Left colon (tissue), 2 donors: Measurements from ENCODE around the gene ANGPTL4. TPM values are rescaled to one million over a fixed set of nuclear protein-coding genes. Genes with fewer than 3 reads are reported as not detected.
"Not testable (repeated sequence)": the region's sequence is repeated elsewhere in the genome, so short reads cannot be mapped to it uniquely, and the experiment has no call there.

Experiments
- ATAC-seq: fragments of 200-7000 bp; cut with Tn5 transposase; one replicate; pipeline ENCODE4 v1.9.1; 2020; ENCODE audit warnings: mild to moderate bottlenecking, moderate library complexity
- DNase-seq, 2 donors: peaks; one replicate each; pipeline ENCODE4 v3.0.0-alpha.2; 2020
- intact Hi-C, 2 donors: fragments of 100-400 bp; cut with DNase I in 1 of 2; cut with micrococcal nuclease in 1 of 2; formaldehyde crosslinking; loops; one replicate each; pipeline versions ENCODE4 v1.11.2 to v1.14.0; 2022; cut with DNase I, micrococcal nuclease
- total RNA-seq, 2 donors: library from RNA; stranded (reverse); fragmentation: NEBNext Ultra II Directional; extraction: Animal tissue kit (Norgen Biotek cat#: 25700); gene quantifications; one replicate each; pipeline ENCODE4 v1.2.1, GENCODE V29; 2021
- donor health status: DM: no; HTN: no; CAD: no.
- donor health status: DM: yes; HTN: yes; CAD: no.

The ANGPTL4 gene
- total RNA-seq, 2 donors from 2014 or later = 3.2 TPM

GRCh38 chr19:8379156-8379891 is 15.4 kb downstream of the ANGPTL4 start:
- ATAC-seq, DNase-seq, intact Hi-C loops: not testable (repeated sequence)

DNA sequence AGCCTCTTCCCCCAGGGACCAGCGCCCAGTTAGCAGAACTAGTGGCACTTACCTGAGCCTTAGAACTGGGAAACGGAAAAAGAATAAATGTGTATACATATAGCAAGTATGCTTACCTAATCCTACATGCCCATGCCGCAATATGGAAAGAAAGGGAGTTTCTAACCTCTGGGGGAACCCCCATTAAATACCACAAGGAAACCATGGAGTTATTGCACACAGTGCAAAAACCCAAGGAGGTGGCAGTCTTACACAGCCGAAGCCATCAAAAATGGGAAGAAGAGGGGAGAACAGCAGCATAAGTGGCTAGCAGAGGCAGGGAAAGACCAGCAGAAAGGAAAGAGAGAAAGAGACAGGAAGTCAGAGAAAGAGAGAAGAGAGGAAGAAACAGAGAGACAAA is 20.6 kb downstream of the ANGPTL4 start:
- intact Hi-C loops, ATAC-seq, DNase-seq: not testable (repeated sequence)

DNA sequence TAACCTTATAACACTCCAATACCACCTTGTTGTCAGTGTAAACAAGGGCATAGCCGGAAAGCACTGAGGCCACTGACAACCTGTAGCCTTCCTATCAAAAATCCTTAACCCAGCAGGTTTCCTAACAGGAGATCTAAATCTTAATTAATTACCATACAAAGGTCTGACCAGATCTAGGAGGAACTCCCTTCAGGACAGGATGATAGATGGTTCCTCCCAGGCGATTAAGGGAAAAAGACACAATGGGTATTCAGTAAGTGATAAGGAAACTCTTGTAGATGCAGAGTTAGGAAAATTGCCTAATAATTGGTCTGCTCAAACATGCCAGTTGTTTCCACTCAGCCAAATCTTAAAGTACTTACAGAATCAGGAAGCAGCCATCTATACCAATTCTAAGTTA is 21.1 kb downstream of the ANGPTL4 start:
- DNase-seq, ATAC-seq, intact Hi-C loops: not testable (repeated sequence)

DNA sequence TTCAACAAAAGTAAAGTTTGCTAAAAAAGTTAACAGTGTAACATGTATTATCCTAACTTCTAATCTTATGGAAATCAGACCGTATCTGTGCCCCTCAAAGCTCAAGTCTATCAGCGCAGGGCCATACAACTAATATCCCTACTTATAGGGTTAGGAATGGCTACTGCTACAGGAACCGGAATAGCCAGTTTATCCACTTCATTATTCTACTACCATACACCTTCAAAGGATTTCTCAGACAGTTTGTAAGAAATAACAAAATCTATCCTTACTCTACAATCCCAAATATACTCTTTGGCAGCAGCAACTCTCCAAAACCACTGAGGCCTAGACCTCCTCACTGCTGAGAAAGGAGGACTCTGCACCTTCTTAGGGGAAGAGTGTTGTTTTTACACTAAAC is 21.6 kb downstream of the ANGPTL4 start:
- DNase-seq, intact Hi-C loops, ATAC-seq: not testable (repeated sequence)

DNA sequence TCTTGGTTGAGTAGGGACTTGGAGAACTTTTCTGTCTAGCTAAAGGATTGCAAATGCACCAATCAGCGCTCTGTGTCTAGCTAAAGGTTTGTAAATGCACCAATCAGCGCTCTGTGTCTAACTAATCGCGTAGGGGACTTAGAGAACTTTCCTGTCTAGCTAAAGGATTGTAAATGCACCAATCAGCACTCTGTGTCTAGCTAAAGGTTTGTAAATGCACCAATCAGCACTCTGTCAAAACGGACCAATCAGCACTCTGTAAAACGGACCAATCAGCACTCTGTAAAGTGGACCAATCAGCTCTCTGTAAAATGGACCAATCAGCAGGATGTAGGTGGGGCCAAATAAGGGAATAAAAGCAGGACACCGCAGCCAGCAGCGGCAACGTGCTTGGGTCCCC is 22.5 kb downstream of the ANGPTL4 start:
- intact Hi-C loops, DNase-seq, ATAC-seq: not testable (repeated sequence)

GRCh38 chr19:8386990-8387389 is 23.0 kb downstream of the ANGPTL4 start:
- intact Hi-C loops = no loop called here
- ATAC-seq (no peak), DNase-seq (no peak)

- DNase-seq (no peak), ATAC-seq (no peak)
- intact Hi-C loops = no loop called here
Observed at GRCh38 chr19:8387688-8388611, 24.0 kb downstream of the ANGPTL4 start.

DNA sequence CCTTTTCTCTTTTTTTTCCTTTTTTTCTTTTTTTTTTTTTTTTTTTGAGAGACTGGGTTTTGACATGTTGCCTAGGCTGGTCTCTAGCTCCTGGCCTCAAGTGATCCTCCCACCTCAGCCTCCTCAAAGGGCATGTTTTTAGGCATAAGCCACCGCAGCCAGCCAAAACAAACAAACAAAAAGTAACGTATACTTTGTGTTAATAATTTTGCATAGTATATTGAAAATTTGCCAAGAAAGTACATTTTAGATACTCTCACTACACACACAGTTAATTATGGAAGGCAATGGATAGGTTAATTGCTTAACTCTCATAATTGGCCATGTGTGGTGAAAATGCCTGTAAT is 24.6 kb downstream of the ANGPTL4 start:
- ATAC-seq (no peak), DNase-seq (no peak)
- intact Hi-C loops = no loop called here

DNA sequence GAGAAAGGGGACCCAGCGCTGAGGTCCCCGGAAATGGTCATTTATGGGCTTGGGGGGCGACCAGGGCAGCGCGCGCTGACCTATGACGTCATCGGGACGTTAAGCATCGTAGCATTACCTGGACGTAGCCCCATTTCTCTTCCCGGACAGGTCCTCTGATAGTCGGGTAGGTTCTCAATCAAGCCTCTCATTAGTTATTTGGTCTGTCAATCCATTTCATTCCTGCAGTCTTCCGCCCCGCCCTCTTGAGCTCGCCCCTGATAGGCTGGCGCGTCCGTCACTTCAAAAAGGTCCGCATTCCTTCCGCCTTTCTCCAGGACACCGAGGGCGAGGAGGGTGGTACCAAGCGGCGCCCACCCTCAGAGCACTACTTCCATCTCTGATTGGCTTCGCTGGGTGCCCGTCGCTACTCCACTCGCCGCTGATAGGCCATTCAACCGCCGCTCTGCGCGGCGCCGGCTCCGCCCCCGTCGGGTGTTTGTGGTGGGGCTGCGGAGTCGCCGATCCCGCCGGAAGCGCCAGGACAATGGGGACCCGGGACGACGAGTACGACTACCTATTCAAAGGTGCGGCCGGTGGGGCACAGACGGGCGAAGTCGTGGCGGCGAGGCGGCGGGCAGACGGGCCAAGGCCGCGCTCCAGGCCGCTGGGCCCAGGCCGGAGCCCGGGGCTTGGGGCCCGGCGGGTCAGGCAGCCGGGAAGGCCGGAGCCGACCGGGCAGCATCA is 26.1 kb downstream of the ANGPTL4 start, which contains the start of gene RAB11B:
Gene RAB11B (plus strand): TSS at position 470 of the 726 bp plus-strand sequence. CDS start 57 bp downstream, at position 527.
- DNase-seq (peak; percentile 99 to 100), ATAC-seq (peak; percentile 86)
- intact Hi-C loops = no loop called here

- ATAC-seq (peak; percentile 82), DNase-seq (peak; percentile 94 to 98)
- intact Hi-C loops = no loop called here
Observed at GRCh38 chr19:8390617-8390981, 26.6 kb downstream of the ANGPTL4 start.

GRCh38 chr19:8391198-8392016 is 27.5 kb downstream of the ANGPTL4 start:
- no peak for ATAC-seq
- intact Hi-C loops = no loop called here
- peak in 1 of 2 donors; percentile 24 for DNase-seq

GRCh38 chr19:8392017-8392591 is 28.1 kb downstream of the ANGPTL4 start:
- intact Hi-C loops = no loop called here
- ATAC-seq (no peak), DNase-seq (peak in 1 of 2 donors; percentile 52)

DNA sequence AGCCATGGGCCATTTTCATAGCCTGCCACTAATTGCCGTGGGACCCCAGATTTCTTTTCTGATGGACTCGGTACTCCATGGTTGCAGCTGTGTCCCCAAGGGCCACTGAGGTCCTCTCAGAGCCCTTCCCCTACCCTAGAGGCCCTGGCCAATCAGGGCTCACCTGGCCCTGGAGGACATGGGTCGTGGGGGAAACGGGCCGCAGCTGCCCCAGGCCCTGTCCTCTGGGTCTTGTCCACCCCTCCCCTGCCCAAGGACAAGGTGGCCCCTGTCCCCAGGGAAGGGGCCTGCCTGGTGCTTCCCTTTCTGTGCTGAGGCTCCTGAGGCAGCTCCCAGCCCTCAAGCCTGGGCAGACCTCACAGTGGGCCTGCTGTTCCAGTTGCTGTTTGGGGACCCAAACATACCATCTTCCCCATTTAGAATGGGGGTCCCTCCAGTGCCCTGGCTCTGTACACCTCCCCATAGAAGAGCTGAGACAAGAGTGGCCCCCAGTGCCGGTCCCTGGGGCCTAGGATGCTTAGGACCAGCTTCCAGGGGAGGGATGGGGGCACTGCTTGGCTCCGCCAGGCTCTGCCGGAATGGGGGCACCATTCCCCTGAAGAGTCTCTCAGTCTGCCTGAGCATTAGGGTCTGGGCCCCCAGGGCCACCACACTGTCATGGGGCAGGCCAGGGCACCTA is 29.4 kb downstream of the ANGPTL4 start:
- ATAC-seq (no peak), DNase-seq (no peak)
- intact Hi-C loops = no loop called here

DNA sequence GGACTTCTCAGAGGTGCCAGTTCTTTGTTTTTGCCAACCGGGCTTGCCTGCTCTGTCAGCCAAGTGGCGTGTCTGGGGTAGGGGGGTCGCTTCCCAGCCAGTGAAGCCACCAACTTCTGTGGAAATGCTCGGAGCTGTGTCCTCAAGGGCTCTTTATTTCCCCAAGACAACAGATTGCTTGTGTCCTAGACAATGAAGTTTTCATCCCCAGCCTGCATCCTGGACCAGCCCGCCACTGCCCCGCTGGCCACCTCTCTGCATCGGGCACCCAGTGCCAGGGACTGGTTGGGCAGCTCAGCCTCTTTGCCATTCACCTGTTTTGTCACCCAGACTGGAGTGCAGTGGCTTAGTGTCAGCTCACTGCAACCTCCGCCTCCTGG is 29.9 kb downstream of the ANGPTL4 start:
- ATAC-seq = no peak
- no peak for DNase-seq
- intact Hi-C loops = no loop called here

- intact Hi-C loops = no loop called here
- DNase-seq = no peak
- no peak for ATAC-seq
Observed at GRCh38 chr19:8395621-8396082, 31.7 kb downstream of the ANGPTL4 start.

- no peak for DNase-seq
- ATAC-seq = no peak
- intact Hi-C loops = no loop called here
Observed at GRCh38 chr19:8396185-8396562, 32.2 kb downstream of the ANGPTL4 start.

- ATAC-seq (peak; percentile 55), DNase-seq (peak; percentile 64 to 68)
- intact Hi-C loops = no loop called here
Observed at GRCh38 chr19:8396563-8397203, 32.7 kb downstream of the ANGPTL4 start.
